H1 (cell line): ENCODE data around the gene RAB38. TPM values are rescaled to one million over a fixed set of nuclear protein-coding genes. Genes with fewer than 3 reads are reported as not detected.

Source experiments
- CTCF ChIA-PET: fragments of 300-600 bp; sonication (Branson Sonifier 250); formaldehyde crosslinking; loops from one replicate; lab custom pipeline; 2021; ENCODE audit not compliant: partially characterized antibody; lab: Charles Lee
- POLR2A ChIA-PET: fragments of 300-600 bp; sonication (Branson Sonifier 250); formaldehyde crosslinking; loops from one replicate; lab custom pipeline; 2021; ENCODE audit warnings: inconsistent platforms; ENCODE audit not compliant: partially characterized antibody; lab: Charles Lee
- DNase-seq, 2 experiments: peaks; one replicate each; pipeline versions ENCODE4 v3.0.0 to v3.0.0-alpha.2; 2010 to 2022; ENCODE audit warnings: low spot score in 2 of 2, low read depth in 1 of 2, mixed read lengths in 1 of 2
- FAIRE-seq: peaks from 2 replicates; lab custom pipeline; 2011; peaks lifted over from hg19 to GRCh38; lab: Jason Lieb, UNC
- H2AFZ ChIP-seq: 2 replicates; pipeline ENCODE4 v1.8.1; 2012; ENCODE audit warnings: low read length, inconsistent platforms
- H2AK5ac ChIP-seq: 2 replicates; pipeline ENCODE4 v1.6.1; 2013; ENCODE audit warnings: low read depth, low read length
- H2BK120ac ChIP-seq: replicated peaks from 2 replicates; pipeline ENCODE3; 2013; ENCODE audit warnings: low read depth, low read length, inconsistent platforms
- H2BK12ac ChIP-seq: 2 replicates; pipeline ENCODE4 v1.6.1; 2013; ENCODE audit warnings: low read depth, low read length
- H2BK15ac ChIP-seq: 2 replicates; pipeline ENCODE4 v1.6.1; 2013; ENCODE audit warnings: low read length
- H2BK20ac ChIP-seq: 2 replicates; pipeline ENCODE4 v1.6.1; 2013; ENCODE audit warnings: low read length
- H2BK5ac ChIP-seq: 2 replicates; pipeline ENCODE4 v1.6.1; 2013; ENCODE audit warnings: low read depth, low read length
- H3K14ac ChIP-seq: 2 replicates; pipeline ENCODE4 v1.6.1; 2013; ENCODE audit warnings: inconsistent platforms; ENCODE audit not compliant: insufficient read length
- H3K18ac ChIP-seq: 2 replicates; pipeline ENCODE4 v1.6.1; 2013; ENCODE audit warnings: low read length; ENCODE audit errors: extremely low read depth
- H3K23ac ChIP-seq: 2 replicates; pipeline ENCODE4 v1.6.1; 2013; ENCODE audit warnings: inconsistent platforms; ENCODE audit not compliant: insufficient read length
- H3K23me2 ChIP-seq: 2 replicates; pipeline ENCODE4 v1.6.1; 2013; ENCODE audit warnings: low read depth, low read length
- H3K27ac ChIP-seq: 2 replicates; pipeline ENCODE4 v1.6.1; 2011; ENCODE audit warnings: low read depth, low read length, inconsistent platforms
- H3K27me3 ChIP-seq, 4 experiments: replicated peaks in 1 of 4; 1 replicate in 1 of 4; 2 replicates in 3 of 4; pipeline versions ENCODE4 v1.6.1 to v1.8.1; 2011 to 2013; ENCODE audit warnings: low read length in 3 of 4, mild to moderate bottlenecking in 3 of 4, inconsistent platforms in 2 of 4, mixed read lengths in 2 of 4, moderate library complexity in 1 of 4; ENCODE audit not compliant: control insufficient read depth in 3 of 4, insufficient read depth in 3 of 4; ENCODE audit errors: extremely low read depth in 1 of 4
- H3K36me3 ChIP-seq, 4 experiments: 2 replicates each; pipeline versions ENCODE4 v1.6.1 to v1.8.1; 2011 to 2013; ENCODE audit warnings: mild to moderate bottlenecking in 4 of 4, low read length in 3 of 4, moderate library complexity in 2 of 4, control low read depth in 1 of 4, inconsistent platforms in 1 of 4; ENCODE audit not compliant: insufficient read depth in 4 of 4, control insufficient read depth in 2 of 4
- H3K4ac ChIP-seq: replicated peaks from 2 replicates; pipeline ENCODE3; 2013; ENCODE audit warnings: low read length, low read depth, mixed read lengths, inconsistent platforms; ENCODE audit not compliant: insufficient read length
- H3K4me1 ChIP-seq, 4 experiments: replicated peaks in 1 of 4; 1 replicate in 1 of 4; 2 replicates in 3 of 4; pipeline versions ENCODE4 v1.6.1 to v1.8.1; 2011 to 2013; ENCODE audit warnings: low read length in 3 of 4, inconsistent platforms in 2 of 4, mixed read lengths in 1 of 4; ENCODE audit not compliant: insufficient read depth in 4 of 4, control insufficient read depth in 3 of 4
- H3K4me2 ChIP-seq, 2 experiments: 2 replicates each; pipeline versions ENCODE4 v1.6.1 to v1.8.1; 2011 to 2013; ENCODE audit warnings: low read depth in 2 of 2, low read length in 2 of 2, control low read depth in 1 of 2, inconsistent platforms in 1 of 2, mild to moderate bottlenecking in 1 of 2; ENCODE audit not compliant: insufficient read depth in 1 of 2
- H3K4me3 ChIP-seq, 4 experiments: fragments of 200-600, 300-600 bp in 1 of 4; sonication (generic), shearing (Covaris generic), sonication (Bioruptor Twin) in 1 of 4; 2 replicates each; pipeline versions ENCODE4 v1.5.1 to v1.8.1; 2011 to 2016; ENCODE audit warnings: low read length in 4 of 4, low read depth in 3 of 4, control low read depth in 2 of 4, inconsistent platforms in 2 of 4, mild to moderate bottlenecking in 2 of 4, mixed read lengths in 1 of 4, moderate library complexity in 1 of 4; ENCODE audit not compliant: insufficient read depth in 2 of 4; ENCODE audit errors: extremely low read depth in 1 of 4
- H3K56ac ChIP-seq: replicated peaks from 2 replicates; pipeline ENCODE3; 2013; ENCODE audit warnings: low read depth, mild to moderate bottlenecking, mixed read lengths, low read length, inconsistent platforms; ENCODE audit not compliant: insufficient read length
- H3K79me1 ChIP-seq: 2 replicates; pipeline ENCODE4 v1.6.1; 2013; ENCODE audit warnings: low read depth, low read length, control low read depth
- H3K79me2 ChIP-seq, 2 experiments: 2 replicates each; pipeline versions ENCODE4 v1.6.1 to v1.8.1; 2012 to 2013; ENCODE audit warnings: low read length in 2 of 2, mild to moderate bottlenecking in 2 of 2, inconsistent platforms in 1 of 2; ENCODE audit not compliant: insufficient read depth in 2 of 2, control insufficient read depth in 1 of 2
- H3K9ac ChIP-seq, 4 experiments: replicated peaks in 1 of 4; 1 replicate in 1 of 4; 2 replicates in 3 of 4; pipeline versions ENCODE4 v1.6.1 to v1.8.1; 2011 to 2013; ENCODE audit warnings: low read depth in 3 of 4, low read length in 3 of 4, control low read depth in 2 of 4, mild to moderate bottlenecking in 2 of 4, moderate library complexity in 2 of 4, inconsistent platforms in 1 of 4; ENCODE audit errors: extremely low read depth in 1 of 4
- H3K9me3 ChIP-seq, 2 experiments: 2 replicates each; pipeline versions ENCODE4 v1.6.1 to v1.8.1; 2012 to 2013; ENCODE audit warnings: mild to moderate bottlenecking in 2 of 2, moderate library complexity in 2 of 2, control low read depth in 1 of 2, inconsistent platforms in 1 of 2, low read depth in 1 of 2, low read length in 1 of 2, mixed read lengths in 1 of 2; ENCODE audit not compliant: insufficient read depth in 2 of 2
- H4K20me1 ChIP-seq, 2 experiments: replicated peaks in 1 of 2; 2 replicates each; pipeline versions ENCODE3 to v1.8.1; 2011 to 2013; ENCODE audit warnings: inconsistent platforms in 2 of 2, low read length in 2 of 2, mild to moderate bottlenecking in 1 of 2; ENCODE audit not compliant: insufficient read depth in 2 of 2, control insufficient read depth in 1 of 2
- H4K5ac ChIP-seq: 2 replicates; pipeline ENCODE4 v1.6.1; 2013; ENCODE audit warnings: low read length, low read depth, mixed read lengths, inconsistent platforms; ENCODE audit not compliant: insufficient read length
- H4K8ac ChIP-seq: 2 replicates; pipeline ENCODE4 v1.8.0; 2013; ENCODE audit warnings: mild to moderate bottlenecking, moderate library complexity, low read length, inconsistent platforms; ENCODE audit not compliant: insufficient read depth; ENCODE audit errors: extremely low read depth
- H4K91ac ChIP-seq: replicated peaks from 2 replicates; pipeline ENCODE3; 2013; ENCODE audit warnings: low read length, mixed read lengths, inconsistent platforms; ENCODE audit not compliant: insufficient read length
- ASH2L ChIP-seq: fragments of 200-600, 300-600 bp; sonication (generic); IDR thresholded peaks from one replicate; pipeline ENCODE4 v1.7.1; 2017; ENCODE audit warnings: low read length
- EP300 ChIP-seq, 2 experiments: IDR thresholded peaks; 1 replicate in 1 of 2; 2 replicates in 1 of 2; pipeline ENCODE4 v1.6.1; 2011 to 2012; ENCODE audit warnings: low read depth in 2 of 2, low read length in 2 of 2, mild to moderate bottlenecking in 2 of 2, borderline replicate concordance in 1 of 2, inconsistent platforms in 1 of 2, moderate library complexity in 1 of 2
- GABPA ChIP-seq: IDR thresholded peaks from 2 replicates; pipeline ENCODE4 v1.6.1; 2011; ENCODE audit warnings: mild to moderate bottlenecking, low read length, moderate library complexity, borderline replicate concordance; ENCODE audit not compliant: insufficient read depth
- JUN ChIP-seq: IDR thresholded peaks from 2 replicates; pipeline ENCODE4 v1.6.1; 2011; ENCODE audit warnings: low read depth, mild to moderate bottlenecking, improper control_type of control experiment, low read length
- MAFK ChIP-seq: IDR thresholded peaks from 2 replicates; pipeline ENCODE4 v1.6.1; 2012; ENCODE audit warnings: low read depth, mild to moderate bottlenecking, improper control_type of control experiment, low read length
- NANOG ChIP-seq: IDR thresholded peaks from 2 replicates; pipeline ENCODE4 v1.6.1; 2011; ENCODE audit warnings: low read length, low read depth, mild to moderate bottlenecking, inconsistent platforms; ENCODE audit not compliant: insufficient read depth, poor library complexity, severe bottlenecking
- SIRT6 ChIP-seq: IDR thresholded peaks from one replicate; pipeline ENCODE4 v1.7.1; 2012; ENCODE audit warnings: low read length, inconsistent platforms
- SP1 ChIP-seq: IDR thresholded peaks from 2 replicates; pipeline ENCODE4 v1.6.1; 2011; ENCODE audit warnings: low read depth, low read length
- TAF1 ChIP-seq: IDR thresholded peaks from 2 replicates; pipeline ENCODE4 v1.6.1; 2011; ENCODE audit warnings: mild to moderate bottlenecking, low read depth, low read length
- TEAD4 ChIP-seq: IDR thresholded peaks from 2 replicates; pipeline ENCODE4 v1.6.1; 2012; ENCODE audit warnings: low read depth, low read length, inconsistent platforms, mixed read lengths
- WGBS, 2 experiments: shearing (Covaris generic) in 1 of 2; methylation state at CpG; one replicate each; pipeline versions ENCODE4 v1.1.6 to v1.1.7; 2013 to 2015; ENCODE audit warnings: low lambda C conversion rate in 2 of 2, mixed read lengths in 2 of 2, inconsistent platforms in 1 of 2, low coverage in 1 of 2, missing lambda C conversion rate in 1 of 2; ENCODE audit not compliant: insufficient replicate concordance in 2 of 2, insufficient coverage in 1 of 2, insufficient read length in 1 of 2; ENCODE audit errors: extremely low coverage in 1 of 2, missing lambda C conversion rate in 1 of 2; 5-methylcytosine and 5-hydroxymethylcytosine counted together
- polyA plus RNA-seq, 7 experiments: library from polyadenylated mRNA; depleted of rRNA in 3 of 7; stranded (reverse) in 5 of 7; unstranded in 2 of 7; fragments of >200 nt in 5 of 7; fragments of 200-250 nt in 2 of 7; gene quantifications; 1 replicate in 5 of 7; 2 replicates in 1 of 7; 4 replicates in 1 of 7; pipeline versions ENCODE4 v1.2.1 to v1.2.3, GENCODE V29; 2011 to 2013; ENCODE audit warnings: missing spikeins in 2 of 7, mixed read lengths in 2 of 7
- total RNA-seq: library from RNA; stranded (reverse); fragmentation: NEBNext Ultra II Directional; extraction: Animal tissue kit (Norgen Biotek cat#: 25700); gene quantifications from 2 replicates; pipeline ENCODE4 v1.2.1, GENCODE V29; 2021
- TF ChIP-seq, protein P1 (sequence below): IDR thresholded peaks from 2 replicates; pipeline ENCODE4 v1.6.1; 2011; ENCODE audit warnings: low read depth, mild to moderate bottlenecking, low read length; ENCODE audit not compliant: insufficient read depth
- TF ChIP-seq, protein P2 (sequence below): IDR thresholded peaks from 2 replicates; pipeline ENCODE4 v1.6.1; 2012; ENCODE audit warnings: low read length, inconsistent platforms

The RAB38 gene
- total and polyA plus RNA-seq, 2 of the 8 experiments (the other 6 are each of a cell fraction or from before 2014, with no cell fraction given), result 15.4 to 16.5 TPM

DNA sequence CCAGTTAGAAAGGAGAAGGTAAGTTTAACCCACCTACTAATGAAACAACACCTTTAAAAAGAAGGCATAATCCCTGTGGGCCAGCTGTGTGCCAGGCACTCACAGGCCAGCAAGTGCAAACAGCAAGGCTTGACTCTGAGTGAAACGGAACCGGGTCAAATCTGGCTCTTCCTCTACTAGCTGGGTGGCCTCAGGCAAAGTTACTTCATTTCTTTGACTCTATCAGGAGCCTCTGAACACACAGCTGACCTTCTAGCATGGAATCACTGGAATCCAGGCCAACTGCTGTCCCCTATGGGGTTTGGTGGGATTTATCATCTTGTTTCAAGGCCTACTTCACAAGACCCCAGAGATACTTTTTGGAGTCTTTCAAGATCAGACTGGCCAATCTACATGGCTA, 3.3 kb downstream of the RAB38 start:
- Histone ChIP-seq H3K23me2 (peaks cover 7% of the 10 kb centered on the region; the same call in 1 of the 2 replicates), H3K9me3 (no peaks in the 10 kb centered on the region), H3K79me2 (no peaks in the 10 kb centered on the region; a peak in 1 of 4 replicates), H3K27ac (no peak overlapping the region), H4K91ac (no peak overlapping the region), H2BK12ac (no peak overlapping the region), H3K36me3 (no peaks in the 10 kb centered on the region), H3K9ac (no peak overlapping the region), H3K4me2 (no peak overlapping the region), H4K20me1 (no peaks in the 10 kb centered on the region), H2AFZ (no peak overlapping the region), H4K8ac (no peak overlapping the region), H3K4me1 (peaks cover 0 to 4% (median 3%) of the 10 kb centered on the region in 4 experiments; a peak in 5 of 7 replicates), H4K5ac (no peak overlapping the region), H3K56ac (no peak overlapping the region), H2BK5ac (no peak overlapping the region), H3K14ac (no peak overlapping the region), H2BK15ac (no peak overlapping the region), H2BK120ac (no peak overlapping the region), H2BK20ac (no peak overlapping the region), H3K4ac (no peak overlapping the region), H3K79me1 (0 out of 2 replicates have a peak, but pooled peaks cover 2% of the 10 kb centered on the region), H3K4me3 (no peak overlapping the region), H3K23ac (no peak overlapping the region), H3K27me3 (no peaks in the 10 kb centered on the region), H3K18ac (no peak overlapping the region), H2AK5ac (no peak overlapping the region)
- ChIA-PET POLR2A (no interaction called here), CTCF (interaction anchor here (1.1 to 1.7 kb wide), 2 partner anchors 8 to 68 kb away, joined by 3 to 7 read pairs; no protein-coding TSS in a partner anchor)
- no peak for DNase-seq
- WGBS, 2 experiments, result 96% methylated on average over 2 of the region's 2 CpGs; no CpG with 5 or more reads in 1 of the 2 experiments
- FAIRE-seq, result no peak
- TF ChIP-seq, protein P1, sequence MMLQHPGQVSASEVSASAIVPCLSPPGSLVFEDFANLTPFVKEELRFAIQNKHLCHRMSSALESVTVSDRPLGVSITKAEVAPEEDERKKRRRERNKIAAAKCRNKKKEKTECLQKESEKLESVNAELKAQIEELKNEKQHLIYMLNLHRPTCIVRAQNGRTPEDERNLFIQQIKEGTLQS, result no peak
- TF ChIP-seq JUN, result no peak
- no peak for TF ChIP-seq MAFK
- TF ChIP-seq TEAD4, result no peak
- TF ChIP-seq EP300 (IDR thresholded peaks at IDR 0.05; ENCODE audit: borderline replicate concordance in 1 of 2, low read depth in 2 of 2, low read length in 2 of 2), result no peak
- no peak for TF ChIP-seq TAF1
- TF ChIP-seq GABPA, result no peak
- TF ChIP-seq, protein P2, sequence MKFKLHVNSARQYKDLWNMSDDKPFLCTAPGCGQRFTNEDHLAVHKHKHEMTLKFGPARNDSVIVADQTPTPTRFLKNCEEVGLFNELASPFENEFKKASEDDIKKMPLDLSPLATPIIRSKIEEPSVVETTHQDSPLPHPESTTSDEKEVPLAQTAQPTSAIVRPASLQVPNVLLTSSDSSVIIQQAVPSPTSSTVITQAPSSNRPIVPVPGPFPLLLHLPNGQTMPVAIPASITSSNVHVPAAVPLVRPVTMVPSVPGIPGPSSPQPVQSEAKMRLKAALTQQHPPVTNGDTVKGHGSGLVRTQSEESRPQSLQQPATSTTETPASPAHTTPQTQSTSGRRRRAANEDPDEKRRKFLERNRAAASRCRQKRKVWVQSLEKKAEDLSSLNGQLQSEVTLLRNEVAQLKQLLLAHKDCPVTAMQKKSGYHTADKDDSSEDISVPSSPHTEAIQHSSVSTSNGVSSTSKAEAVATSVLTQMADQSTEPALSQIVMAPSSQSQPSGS, result no peak
- no peak for TF ChIP-seq SIRT6
- no peak for TF ChIP-seq SP1
- no peak for TF ChIP-seq ASH2L
- TF ChIP-seq NANOG, result no peak
